M059J (cell line): ENCODE results near the gene FILIP1. TPM values are rescaled to one million over a fixed set of nuclear protein-coding genes. Genes with fewer than 3 reads are reported as not detected.

Source experiments
- DNase-seq: peaks from one replicate; pipeline ENCODE4 v3.0.0-alpha.2; 2012; ENCODE audit warnings: low read depth
- total RNA-seq: library from RNA; depleted of rRNA; stranded (reverse); fragments of >200 nt; shearing (Covaris generic); gene quantifications from 2 replicates; pipeline ENCODE4 v1.2.3, GENCODE V29; 2014

Gene FILIP1
- total RNA-seq, 1 experiment from 2014 or later, result 1.3 TPM

GRCh38 chr6:75384116-75384515 lies 109.5 kb downstream of the FILIP1 start:
- DNase-seq, result no peak

- DNase-seq, result no peak
Observed at GRCh38 chr6:75382634-75382900, 111.0 kb downstream of the FILIP1 start.

GRCh38 chr6:75381877-75382633 lies 111.5 kb downstream of the FILIP1 start:
- no peak for DNase-seq

GRCh38 chr6:75379536-75379935 lies 114.1 kb downstream of the FILIP1 start:
- DNase-seq, result no peak

- DNase-seq, result no peak
Observed at GRCh38 chr6:75378101-75378500, 115.5 kb downstream of the FILIP1 start.

GRCh38 chr6:75377386-75377785 lies 116.2 kb downstream of the FILIP1 start:
- no peak for DNase-seq

GRCh38 chr6:75376347-75377024 lies 117.1 kb downstream of the FILIP1 start:
- peak; percentile 83 for DNase-seq

- DNase-seq, result no peak
Observed at GRCh38 chr6:75374961-75375400, 118.6 kb downstream of the FILIP1 start.

- no peak for DNase-seq
Observed at GRCh38 chr6:75372884-75373283, 120.7 kb downstream of the FILIP1 start.

- DNase-seq, result no peak
Observed at GRCh38 chr6:75370011-75370410, 123.6 kb downstream of the FILIP1 start.

GRCh38 chr6:75368864-75369402 lies 124.7 kb downstream of the FILIP1 start:
- no peak for DNase-seq

GRCh38 chr6:75368151-75368779 lies 125.3 kb downstream of the FILIP1 start:
- DNase-seq, result peak; percentile 64

- DNase-seq, result no peak
Observed at GRCh38 chr6:75363304-75363703, 130.3 kb downstream of the FILIP1 start.

GRCh38 chr6:75353644-75354043 lies 140.0 kb downstream of the FILIP1 start:
- DNase-seq, result no peak

GRCh38 chr6:75351570-75351969 lies 142.0 kb downstream of the FILIP1 start:
- DNase-seq, result no peak

- no peak for DNase-seq
Observed at GRCh38 chr6:75350808-75351207, 142.8 kb downstream of the FILIP1 start.

GRCh38 chr6:75350156-75350555 lies 143.4 kb downstream of the FILIP1 start:
- DNase-seq, result no peak

- DNase-seq, result peak; percentile 43
Observed at GRCh38 chr6:75349262-75349984, 144.2 kb downstream of the FILIP1 start.

GRCh38 chr6:75348882-75349261 lies 144.7 kb downstream of the FILIP1 start:
- DNase-seq, result no peak

GRCh38 chr6:75347898-75348610 lies 145.5 kb downstream of the FILIP1 start:
- DNase-seq, result no peak

- no peak for DNase-seq
Observed at GRCh38 chr6:75345413-75345812, 148.2 kb downstream of the FILIP1 start.
